ENCODE data around the gene AIG1. TPM values are rescaled to one million over a fixed set of nuclear protein-coding genes. Genes with fewer than 3 reads are reported as not detected.

Gene AIG1
- total and polyA plus RNA-seq, 2 of the 4 experiments (the other 2 are of a cell fraction): 21.3 to 27.1 TPM

DNA sequence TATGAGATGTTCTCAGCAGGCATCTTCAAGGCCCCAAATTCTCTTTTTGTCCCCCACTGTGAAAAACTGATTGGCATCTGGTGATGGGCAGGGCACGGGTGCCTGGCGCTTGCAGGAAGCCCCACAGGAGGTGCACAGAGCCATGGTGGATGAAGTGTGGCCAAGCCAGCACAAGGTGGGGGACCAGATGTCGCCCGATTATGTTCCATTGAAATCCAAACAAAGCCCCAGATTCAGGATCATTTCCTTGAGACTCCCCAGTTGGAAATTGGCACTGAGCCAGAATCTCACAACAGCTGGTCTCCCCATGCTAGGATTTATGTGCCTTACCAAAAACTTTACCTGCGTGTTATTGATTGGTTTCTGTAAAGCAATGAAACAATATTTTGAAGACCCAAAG, 203.7 kb downstream of the AIG1 start:
- in situ Hi-C loops (cut with MboI; ENCODE audit: low sequenced_read_pairs): no loop called here

More for the DNA sequence above, 203.7 kb downstream of the AIG1 start:
- H2BK20ac ChIP-seq (ENCODE audit: low read depth, low read length): no peak overlapping the region
- H4K91ac ChIP-seq (ENCODE audit: insufficient read depth, low read depth, low read length): no peak overlapping the region
- no peaks in the 10 kb centered on the region for H3K9me1 ChIP-seq (ENCODE audit: insufficient read depth, low read length)
- H4K8ac ChIP-seq (ENCODE audit: low read depth in 2 of 2, low read length in 2 of 2): no peak overlapping the region
- H2AK5ac ChIP-seq (ENCODE audit: low read depth, low read length): no peak overlapping the region
- TF ChIP-seq MAFK (IDR thresholded peaks at IDR 0.05; ENCODE audit: low read depth, low read length): no peak
- TF ChIP-seq CEBPB (IDR thresholded peaks at IDR 0.05; ENCODE audit: low read depth, low read length): no peak
- no peak for TF ChIP-seq ELK1 (IDR thresholded peaks at IDR 0.05; ENCODE audit: borderline replicate concordance, low read depth, low read length)
- no peak for TF ChIP-seq POLR2A (IDR thresholded peaks at IDR 0.05; ENCODE audit: low read depth, low read length)
- TF ChIP-seq RAD21 (IDR thresholded peaks at IDR 0.05; ENCODE audit: low read length): no peak
- TF ChIP-seq MXI1 (IDR thresholded peaks at IDR 0.05; ENCODE audit: borderline replicate concordance, low read depth, low read length): no peak
- TF ChIP-seq, protein P1, sequence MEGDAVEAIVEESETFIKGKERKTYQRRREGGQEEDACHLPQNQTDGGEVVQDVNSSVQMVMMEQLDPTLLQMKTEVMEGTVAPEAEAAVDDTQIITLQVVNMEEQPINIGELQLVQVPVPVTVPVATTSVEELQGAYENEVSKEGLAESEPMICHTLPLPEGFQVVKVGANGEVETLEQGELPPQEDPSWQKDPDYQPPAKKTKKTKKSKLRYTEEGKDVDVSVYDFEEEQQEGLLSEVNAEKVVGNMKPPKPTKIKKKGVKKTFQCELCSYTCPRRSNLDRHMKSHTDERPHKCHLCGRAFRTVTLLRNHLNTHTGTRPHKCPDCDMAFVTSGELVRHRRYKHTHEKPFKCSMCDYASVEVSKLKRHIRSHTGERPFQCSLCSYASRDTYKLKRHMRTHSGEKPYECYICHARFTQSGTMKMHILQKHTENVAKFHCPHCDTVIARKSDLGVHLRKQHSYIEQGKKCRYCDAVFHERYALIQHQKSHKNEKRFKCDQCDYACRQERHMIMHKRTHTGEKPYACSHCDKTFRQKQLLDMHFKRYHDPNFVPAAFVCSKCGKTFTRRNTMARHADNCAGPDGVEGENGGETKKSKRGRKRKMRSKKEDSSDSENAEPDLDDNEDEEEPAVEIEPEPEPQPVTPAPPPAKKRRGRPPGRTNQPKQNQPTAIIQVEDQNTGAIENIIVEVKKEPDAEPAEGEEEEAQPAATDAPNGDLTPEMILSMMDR (conservative IDR thresholded peaks at IDR 0.05; ENCODE audit: low read depth, low read length): no peak
- TF ChIP-seq RCOR1 (IDR thresholded peaks at IDR 0.05; ENCODE audit: insufficient replicate concordance, low read length): no peak
- no peak for TF ChIP-seq NFE2L2 (IDR thresholded peaks at IDR 0.05; ENCODE audit: low read depth, low read length)
- no peak overlapping the region for H3K4me3 ChIP-seq (ENCODE audit: insufficient read depth, low read depth, low read length)
- DNase-seq (no peak), ATAC-seq (ENCODE audit: low read depth) (no peak)
- H3K4me2 ChIP-seq (ENCODE audit: low read depth, low read length): no peak overlapping the region
- no peak overlapping the region for H3K4ac ChIP-seq (ENCODE audit: low read depth, low read length)
- H4K20me1 ChIP-seq (ENCODE audit: insufficient read depth, low read length): no peaks in the 10 kb centered on the region
- H3K79me1 ChIP-seq (ENCODE audit: low read depth in 1 of 2, low read length in 2 of 2): no peaks in the 10 kb centered on the region
- no peak overlapping the region for H3K14ac ChIP-seq (replicated peaks; ENCODE audit: low read depth, low read length)
- CTCF ChIA-PET: interaction anchor here (0.7 kb wide), 1 partner anchor 233 kb away, joined by 3 read pairs; no protein-coding TSS in a partner anchor
- no peaks in the 10 kb centered on the region for H3K9me3 ChIP-seq (ENCODE audit: control insufficient read depth, insufficient read depth, low read length)
- BruUV-seq (replicated peaks): no TSS peak
- no peak overlapping the region for H3K23ac ChIP-seq (ENCODE audit: low read depth, low read length)
- no peaks in the 10 kb centered on the region for H3K27me3 ChIP-seq (ENCODE audit: control insufficient read depth, insufficient read depth, low read length)
- H3K4me1 ChIP-seq (ENCODE audit: control insufficient read depth, insufficient read depth, low read length): peaks cover 4% of the 10 kb centered on the region
- H4K5ac ChIP-seq (ENCODE audit: low read depth, low read length): no peak overlapping the region
- POLR2A ChIA-PET (ENCODE audit: unreplicated experiment): no interaction called here
- intact Hi-C loops (cut with micrococcal nuclease): no loop called here
- no peak overlapping the region for H2BK5ac ChIP-seq (ENCODE audit: low read depth, low read length, poor library complexity, severe bottlenecking)
- no peak overlapping the region for H3K27ac ChIP-seq (ENCODE audit: insufficient read depth, low read length)
- H3K36me3 ChIP-seq (ENCODE audit: control insufficient read depth, insufficient read depth, low read length): no peaks in the 10 kb centered on the region
- H3K56ac ChIP-seq (ENCODE audit: extremely low read depth, insufficient read depth, low read length): no peak overlapping the region
- no peak overlapping the region for H2AK9ac ChIP-seq (replicated peaks; ENCODE audit: low read depth, low read length, poor library complexity)
- H3K18ac ChIP-seq (ENCODE audit: low read depth, low read length): no peak overlapping the region
- 60% methylated on average over 2 of the region's 5 CpGs; no CpG with 5 or more reads in 1 of the 2 experiments for WGBS, 2 experiments (ENCODE audit: extremely low coverage in 2 of 2, insufficient read length in 1 of 2)
- H3K9ac ChIP-seq (ENCODE audit: low read depth, low read length): no peak overlapping the region
- H2AFZ ChIP-seq (replicated peaks; ENCODE audit: low read length, poor library complexity): no peak overlapping the region
- dilution Hi-C loops (cut with HindIII; ENCODE audit: low sequenced_read_pairs, unreplicated experiment): no loop called here
- no peak overlapping the region for H2BK15ac ChIP-seq (ENCODE audit: low read depth, low read length)
- no peak overlapping the region for H2BK120ac ChIP-seq (ENCODE audit: low read depth, low read length)
